ENCODE measurements around the gene ARHGEF7.

Gene ARHGEF7

GRCh38 chr13:111296417-111296816, 181.3 kb downstream of the ARHGEF7 start:
- TF ChIP-seq CTCF (IDR thresholded peaks at IDR 0.05): no peak

- no peak for TF ChIP-seq CTCF (IDR thresholded peaks at IDR 0.05)
Observed at GRCh38 chr13:111298214-111298975, 183.3 kb downstream of the ARHGEF7 start.

- no peak for TF ChIP-seq CTCF (IDR thresholded peaks at IDR 0.05)
Observed at GRCh38 chr13:111302045-111302726, 187.1 kb downstream of the ARHGEF7 start.

DNA sequence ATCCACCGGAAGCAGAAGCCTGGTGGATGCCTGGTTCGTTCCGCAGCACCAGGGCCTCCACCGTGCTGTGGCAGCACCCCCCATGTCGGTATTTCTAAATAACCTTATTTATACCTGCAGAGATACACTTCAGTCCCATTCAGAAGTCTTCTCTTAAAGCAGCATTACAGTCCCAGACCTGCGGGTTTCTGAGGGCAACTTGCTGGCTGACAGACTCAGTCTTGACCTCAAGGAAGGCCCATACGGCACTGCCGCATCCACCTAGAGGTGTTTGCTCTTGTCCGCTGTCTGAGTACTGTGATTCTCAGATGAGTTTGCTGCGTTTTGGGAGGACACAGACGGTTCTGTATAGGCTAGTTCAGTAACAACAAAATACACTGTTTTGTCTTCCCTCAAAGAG, 188.4 kb downstream of the ARHGEF7 start:
- TF ChIP-seq CTCF (IDR thresholded peaks at IDR 0.05): no peak

- no peak for TF ChIP-seq CTCF (IDR thresholded peaks at IDR 0.05)
Observed at GRCh38 chr13:111304041-111304544, 189.0 kb downstream of the ARHGEF7 start.

- TF ChIP-seq CTCF (IDR thresholded peaks at IDR 0.05): no peak
Observed at GRCh38 chr13:111304603-111305289, 189.6 kb downstream of the ARHGEF7 start.

- TF ChIP-seq CTCF (IDR thresholded peaks at IDR 0.05): no peak
Observed at GRCh38 chr13:111312944-111313590, 198.0 kb downstream of the ARHGEF7 start.
